ENCODE results near the gene NUP93.

Gene NUP93

GRCh38 chr16:56741399-56741798 lies 11.5 kb downstream of the NUP93 start:
- TF ChIP-seq LEF1 (IDR thresholded peaks at IDR 0.05; ENCODE audit: borderline replicate concordance) (no peak), SUZ12 (IDR thresholded peaks at IDR 0.05) (no peak), ARNT (IDR thresholded peaks at IDR 0.05) (no peak)
- no peak for DNase-seq (ENCODE audit: extremely low spot score)
- POLR2A ChIA-PET, result no interaction called here
- CTCF ChIA-PET, result no interaction called here

DNA sequence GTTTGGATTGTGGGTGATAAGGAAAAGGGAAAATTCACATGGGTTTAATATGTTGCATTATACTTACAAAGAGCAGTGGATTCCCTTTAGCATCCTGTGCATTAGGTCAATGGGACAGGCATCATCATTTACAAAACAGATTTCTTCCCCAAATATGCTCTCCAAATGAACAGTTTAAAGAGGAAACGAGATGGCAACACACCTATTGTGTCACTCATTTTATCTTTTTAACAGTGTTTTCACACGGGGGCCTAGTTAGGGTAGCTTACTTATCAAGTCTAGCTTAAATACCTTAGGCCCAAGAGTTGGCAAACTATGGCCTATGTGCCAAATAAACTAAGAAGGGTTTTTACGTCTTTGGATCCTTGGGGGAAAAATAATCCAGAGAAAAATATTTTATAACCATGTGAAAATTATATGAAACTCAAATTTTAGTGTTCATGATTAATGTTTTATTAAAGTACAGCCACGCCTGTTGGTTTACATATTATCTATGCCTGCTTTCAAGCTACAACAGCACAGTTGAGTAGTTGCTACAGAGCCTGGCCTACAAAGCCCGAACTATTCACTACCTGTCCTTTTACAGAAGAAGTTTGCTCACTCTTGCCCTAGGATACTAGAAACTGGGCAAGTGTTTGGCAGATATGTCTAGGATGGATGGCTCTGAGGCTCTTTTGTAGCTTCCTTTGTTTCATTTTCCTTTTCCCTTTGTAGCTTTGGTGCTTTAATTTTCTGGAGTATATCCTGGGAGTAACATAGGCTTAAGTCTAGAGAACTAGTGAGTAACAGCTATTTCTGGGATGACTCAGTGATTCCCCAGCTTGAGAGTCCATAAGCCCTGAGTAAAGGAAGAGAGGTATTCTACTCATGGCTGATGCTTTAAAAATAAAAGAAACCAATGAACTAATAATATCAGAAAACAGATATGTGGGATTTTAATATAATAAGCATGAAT lies 12.4 kb downstream of the NUP93 start:
- ChIA-PET CTCF (no interaction called here), POLR2A (interaction anchor here (1.9 kb wide), 1 partner anchor 13 kb away, joined by 8 read pairs; the partner anchor contains the start of gene NUP93)
- TF ChIP-seq ARNT (IDR thresholded peaks at IDR 0.05) (no peak), CTBP1 (IDR thresholded peaks at IDR 0.05; ENCODE audit: borderline replicate concordance) (no peak), SP1 (IDR thresholded peaks at IDR 0.05) (no peak), ELF4 (IDR thresholded peaks at IDR 0.05) (no peak)
- DNase-seq (ENCODE audit: extremely low spot score), result no peak

DNA sequence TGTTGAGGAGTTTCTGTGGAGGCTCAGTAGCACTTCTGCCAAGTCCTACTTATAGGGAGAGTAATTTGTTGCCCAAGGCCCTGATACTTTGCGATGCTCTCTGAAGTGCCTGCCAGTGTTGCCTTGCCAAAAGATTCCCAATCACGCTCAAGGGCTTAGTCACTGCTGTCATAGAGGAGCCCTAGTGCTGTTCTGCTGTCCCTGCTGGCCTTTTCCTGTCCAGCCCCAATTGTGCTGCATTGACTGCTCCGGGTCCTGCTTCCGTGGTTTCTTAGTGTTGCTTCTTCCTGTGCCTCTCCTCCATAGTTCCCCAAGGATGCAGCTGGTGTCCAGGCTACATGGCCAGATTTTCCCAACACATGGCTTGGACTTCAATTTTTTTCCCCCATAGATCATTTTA lies 13.9 kb downstream of the NUP93 start:
- no peak for TF ChIP-seq HDGF (IDR thresholded peaks at IDR 0.05; ENCODE audit: borderline replicate concordance)
- DNase-seq (ENCODE audit: extremely low spot score), result no peak
- POLR2A ChIA-PET, result no interaction called here
- CTCF ChIA-PET, result no interaction called here

GRCh38 chr16:56744996-56745640 lies 15.2 kb downstream of the NUP93 start:
- POLR2A ChIA-PET, result no interaction called here
- TF ChIP-seq ARNT (IDR thresholded peaks at IDR 0.05) (no peak), HDGF (IDR thresholded peaks at IDR 0.05; ENCODE audit: borderline replicate concordance) (no peak), CTBP1 (IDR thresholded peaks at IDR 0.05; ENCODE audit: borderline replicate concordance) (no peak), FOXA1 (IDR thresholded peaks at IDR 0.05) (no peak), ELF4 (IDR thresholded peaks at IDR 0.05) (no peak), SUZ12 (IDR thresholded peaks at IDR 0.05) (no peak), SP1 (IDR thresholded peaks at IDR 0.05) (no peak), FOXM1 (IDR thresholded peaks at IDR 0.05; ENCODE audit: borderline replicate concordance) (no peak), LEF1 (IDR thresholded peaks at IDR 0.05; ENCODE audit: borderline replicate concordance) (no peak), L3MBTL2 (conservative IDR thresholded peaks at IDR 0.05) (no peak), ZNF384 (IDR thresholded peaks at IDR 0.05) (no peak), TARDBP (IDR thresholded peaks at IDR 0.05) (no peak), PKNOX1 (IDR thresholded peaks at IDR 0.05) (no peak), BHLHE40 (IDR thresholded peaks at IDR 0.05; ENCODE audit: borderline replicate concordance) (no peak), NFRKB (IDR thresholded peaks at IDR 0.05) (no peak), FOXK2 (IDR thresholded peaks at IDR 0.05) (no peak)
- no peak for DNase-seq (ENCODE audit: extremely low spot score)
- CTCF ChIA-PET, result interaction anchor here (0.6 kb wide), 1 partner anchor 261 kb away, joined by 4 read pairs; no protein-coding TSS in a partner anchor

GRCh38 chr16:56747486-56748045 lies 17.6 kb downstream of the NUP93 start:
- CTCF ChIA-PET, result no interaction called here

GRCh38 chr16:56748191-56748590 lies 18.3 kb downstream of the NUP93 start:
- ChIA-PET CTCF (no interaction called here), POLR2A (no interaction called here)
- DNase-seq (ENCODE audit: extremely low spot score), result no peak
- TF ChIP-seq FOXA1 (IDR thresholded peaks at IDR 0.05), result no peak
- no peak for TF ChIP-seq PKNOX1 (IDR thresholded peaks at IDR 0.05)
- TF ChIP-seq TARDBP (IDR thresholded peaks at IDR 0.05), result no peak
- TF ChIP-seq SUZ12 (IDR thresholded peaks at IDR 0.05), result no peak
- TF ChIP-seq ZNF384 (IDR thresholded peaks at IDR 0.05), result no peak
- TF ChIP-seq BHLHE40 (IDR thresholded peaks at IDR 0.05; ENCODE audit: borderline replicate concordance), result no peak
- TF ChIP-seq ARNT (IDR thresholded peaks at IDR 0.05), result no peak
- TF ChIP-seq L3MBTL2 (conservative IDR thresholded peaks at IDR 0.05), result no peak
- no peak for TF ChIP-seq ELF4 (IDR thresholded peaks at IDR 0.05)
- no peak for TF ChIP-seq FOXK2 (IDR thresholded peaks at IDR 0.05)
- no peak for TF ChIP-seq LEF1 (IDR thresholded peaks at IDR 0.05; ENCODE audit: borderline replicate concordance)
- no peak for TF ChIP-seq NFRKB (IDR thresholded peaks at IDR 0.05)
- TF ChIP-seq CTBP1 (IDR thresholded peaks at IDR 0.05; ENCODE audit: borderline replicate concordance), result no peak
- TF ChIP-seq FOXM1 (IDR thresholded peaks at IDR 0.05; ENCODE audit: borderline replicate concordance), result no peak
- no peak for TF ChIP-seq SP1 (IDR thresholded peaks at IDR 0.05)
- TF ChIP-seq HDGF (IDR thresholded peaks at IDR 0.05; ENCODE audit: borderline replicate concordance), result no peak

More at GRCh38 chr16:56747486-56748045, 17.6 kb downstream of the NUP93 start:
- TF ChIP-seq NFRKB (IDR thresholded peaks at IDR 0.05), result no peak
- no peak for TF ChIP-seq FOXA1 (IDR thresholded peaks at IDR 0.05)
- TF ChIP-seq L3MBTL2 (conservative IDR thresholded peaks at IDR 0.05), result no peak
- no peak for TF ChIP-seq HDGF (IDR thresholded peaks at IDR 0.05; ENCODE audit: borderline replicate concordance)
- no peak for TF ChIP-seq TARDBP (IDR thresholded peaks at IDR 0.05)
- TF ChIP-seq BHLHE40 (IDR thresholded peaks at IDR 0.05; ENCODE audit: borderline replicate concordance), result no peak
- TF ChIP-seq FOXK2 (IDR thresholded peaks at IDR 0.05), result no peak
- no peak for TF ChIP-seq ELF4 (IDR thresholded peaks at IDR 0.05)
- TF ChIP-seq PKNOX1 (IDR thresholded peaks at IDR 0.05), result no peak
- TF ChIP-seq FOXM1 (IDR thresholded peaks at IDR 0.05; ENCODE audit: borderline replicate concordance), result no peak
- TF ChIP-seq LEF1 (IDR thresholded peaks at IDR 0.05; ENCODE audit: borderline replicate concordance), result no peak
- no peak for TF ChIP-seq CTBP1 (IDR thresholded peaks at IDR 0.05; ENCODE audit: borderline replicate concordance)
- TF ChIP-seq SUZ12 (IDR thresholded peaks at IDR 0.05), result no peak
- TF ChIP-seq ARNT (IDR thresholded peaks at IDR 0.05), result no peak
- no peak for DNase-seq (ENCODE audit: extremely low spot score)
- POLR2A ChIA-PET, result no interaction called here

Data from HEK293T (cell line).